Activated CD4-positive, CD25-positive, alpha-beta regulatory T cell (primary cell): Measurements from ENCODE around the gene LY86.

Source experiments
- DNase-seq, 4 experiments: peaks; one replicate each; lab custom pipeline; 2025; lab: John Stamatoyannopoulos, UW

The LY86 gene

GRCh38 chr6:6588064-6588923 is at the start of gene LY86:
Gene LY86, plus strand, starts transcription at chr6:6588720. Its CDS starts 15 bp downstream, at chr6:6588735.
- DNase-seq, result no peak

GRCh38 chr6:6539036-6539435 is 49.5 kb upstream of the LY86 start:
- no peak for DNase-seq

GRCh38 chr6:6542357-6542756 is 46.2 kb upstream of the LY86 start:
- DNase-seq, result no peak

GRCh38 chr6:6543181-6543879 is 45.2 kb upstream of the LY86 start:
- no peak for DNase-seq

GRCh38 chr6:6545616-6546317 is 42.8 kb upstream of the LY86 start:
- no peak for DNase-seq

DNA sequence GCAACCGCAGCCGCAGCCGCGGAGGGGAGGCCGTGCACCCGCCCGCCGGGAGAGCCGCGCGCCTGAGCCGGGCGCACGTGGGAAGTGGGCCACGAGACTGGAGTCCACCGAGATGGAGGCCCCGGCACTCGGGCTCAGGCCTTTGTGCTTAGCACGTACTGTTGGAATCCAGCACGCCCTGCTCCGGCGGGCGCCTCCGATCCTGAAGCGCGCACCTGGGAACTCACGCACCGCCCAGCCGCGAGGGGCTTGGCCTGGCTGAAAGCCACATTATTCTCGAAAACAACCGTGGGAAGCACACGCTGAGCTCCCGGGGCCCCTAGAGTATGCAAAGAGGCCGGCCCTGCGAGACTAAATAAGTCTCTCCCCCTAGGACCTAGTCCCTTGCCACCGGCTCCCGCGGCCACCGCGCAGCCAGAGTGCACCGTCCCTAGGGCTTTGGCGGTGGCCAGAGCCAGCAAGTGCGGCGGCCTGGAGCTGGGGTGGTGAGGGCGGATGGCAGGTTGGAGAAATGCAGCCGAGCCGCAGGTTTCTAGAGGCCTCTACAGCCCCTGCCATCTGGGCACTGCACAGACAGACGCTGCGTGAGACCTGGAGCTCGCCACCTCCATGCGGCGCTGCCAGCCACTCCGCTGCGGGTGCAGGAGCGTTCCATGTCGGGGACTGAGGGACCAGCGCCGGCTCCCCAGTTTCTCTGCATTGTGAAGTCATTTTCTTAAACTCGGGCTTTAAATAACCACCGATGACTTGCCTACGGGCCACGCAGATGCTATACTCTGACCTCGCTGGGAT is 42.0 kb upstream of the LY86 start:
- DNase-seq, result no peak

- peak; percentile 51 to 74 (median 61) for DNase-seq
Measured at GRCh38 chr6:6547110-6547879, 41.2 kb upstream of the LY86 start.

- DNase-seq, result no peak
Measured at GRCh38 chr6:6556161-6556737, 32.3 kb upstream of the LY86 start.

GRCh38 chr6:6556738-6557503 is 31.6 kb upstream of the LY86 start:
- DNase-seq, result peak in 1 of 4 experiments; percentile 8

DNA sequence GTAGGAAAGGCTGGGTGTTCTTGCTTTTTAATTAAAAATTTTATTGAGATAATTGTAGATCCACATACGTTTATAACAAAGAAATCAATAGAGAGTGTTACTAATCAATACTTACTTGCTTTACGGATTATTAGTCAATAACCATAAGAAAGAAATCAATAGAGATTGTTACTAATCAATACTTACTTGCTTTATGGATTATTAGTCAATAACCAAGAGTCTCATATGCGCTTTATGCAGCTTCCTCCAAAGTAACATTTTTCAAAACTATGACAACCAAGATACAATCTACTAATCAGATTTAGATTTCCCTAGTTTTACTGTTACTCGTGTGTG is 31.0 kb upstream of the LY86 start:
- no peak for DNase-seq

GRCh38 chr6:6557886-6558285 is 30.6 kb upstream of the LY86 start:
- no peak for DNase-seq

- DNase-seq, result no peak
Measured at GRCh38 chr6:6559994-6560570, 28.4 kb upstream of the LY86 start.

DNA sequence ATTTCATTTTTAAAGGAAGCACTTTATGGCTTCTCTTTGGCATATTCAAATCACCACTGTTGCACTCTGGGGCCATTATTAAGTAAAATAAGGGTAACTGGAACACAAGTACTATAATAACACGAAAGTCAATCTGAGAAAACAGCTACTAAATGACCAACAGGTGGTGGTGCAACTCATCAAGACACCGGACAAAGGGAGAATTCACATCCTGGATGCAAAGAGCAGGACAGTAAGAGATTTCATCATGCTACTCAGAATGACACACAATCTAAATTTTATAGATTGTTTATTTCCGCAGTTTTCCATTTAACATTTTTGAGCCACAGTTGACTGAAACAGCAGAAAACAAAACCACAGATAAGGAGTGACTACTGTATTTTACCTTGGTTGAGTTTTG is 27.6 kb upstream of the LY86 start:
- DNase-seq, result no peak

GRCh38 chr6:6564154-6564553 is 24.4 kb upstream of the LY86 start:
- DNase-seq, result no peak

- DNase-seq, result no peak
Measured at GRCh38 chr6:6565069-6565468, 23.5 kb upstream of the LY86 start.

DNA sequence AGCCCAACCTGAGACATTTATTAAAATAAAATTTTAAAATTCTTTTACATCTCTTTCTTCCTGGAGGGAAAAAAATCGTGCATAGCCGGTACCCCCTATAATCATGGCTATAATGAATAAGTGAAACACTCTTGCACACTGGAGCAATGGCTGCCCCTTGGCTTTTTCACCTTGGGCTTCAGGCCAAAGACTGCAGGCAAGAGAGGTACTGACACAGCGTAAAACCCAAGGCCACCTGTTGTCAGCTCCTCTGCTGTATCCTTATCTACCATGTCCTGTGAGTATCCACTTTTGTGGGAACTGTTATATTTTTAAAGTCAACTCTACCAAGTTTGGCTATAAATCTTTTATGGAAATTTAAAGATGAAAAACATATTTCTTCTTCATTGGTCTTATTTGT is 23.0 kb upstream of the LY86 start:
- DNase-seq, result no peak

DNA sequence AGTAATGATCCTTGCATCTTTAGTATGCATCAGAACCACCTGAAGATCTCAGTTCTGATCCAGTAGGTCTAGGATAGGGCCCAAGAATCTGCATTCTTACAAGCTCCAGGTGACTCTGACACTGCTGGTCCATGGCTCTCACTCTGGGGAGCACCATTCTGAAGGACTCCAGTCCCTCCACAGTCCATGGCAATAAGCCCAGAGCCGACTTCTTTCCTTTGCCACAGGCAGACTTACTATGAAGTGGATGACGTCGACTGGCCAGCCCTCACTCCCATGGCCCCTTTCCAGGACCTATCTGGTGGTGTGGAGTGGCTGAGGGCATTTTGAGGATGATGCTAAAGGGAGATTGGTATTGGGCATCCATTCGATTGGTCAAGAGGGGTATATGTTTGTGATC is 21.8 kb upstream of the LY86 start:
- no peak for DNase-seq

DNA sequence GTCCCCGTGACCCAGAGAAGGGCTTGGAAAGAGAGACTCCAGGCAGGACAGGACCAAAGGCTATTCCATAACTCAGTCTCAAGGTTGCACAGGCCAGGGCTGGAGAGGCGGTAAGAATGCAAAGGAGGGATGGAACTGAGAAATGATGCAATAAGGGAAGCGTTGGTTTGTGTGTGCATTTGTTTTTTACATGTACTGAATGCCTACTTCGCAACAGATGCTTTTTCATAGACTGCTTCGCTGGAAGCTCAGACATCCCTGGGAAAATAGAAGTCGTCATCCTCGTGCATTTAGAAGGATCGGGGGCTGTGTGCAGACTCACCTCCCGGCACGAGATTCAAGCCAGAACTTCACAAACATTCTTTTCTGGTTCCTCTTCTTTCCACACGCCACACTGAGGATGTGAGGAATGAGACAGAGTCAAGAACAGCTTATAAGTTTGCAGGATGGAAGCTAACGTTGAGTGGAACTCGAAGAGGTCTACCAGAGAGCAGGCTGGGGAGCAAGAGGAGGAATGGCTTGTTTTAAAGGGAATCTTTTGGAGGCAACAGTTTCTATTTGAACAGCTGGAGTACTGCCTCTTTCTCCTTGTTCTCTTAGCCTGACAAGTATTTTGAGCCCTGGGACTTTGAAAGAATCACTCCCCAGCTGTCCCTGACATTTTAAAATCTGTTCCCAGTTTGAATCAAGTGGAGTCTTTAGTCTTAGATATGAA is 19.3 kb upstream of the LY86 start:
- no peak for DNase-seq

DNA sequence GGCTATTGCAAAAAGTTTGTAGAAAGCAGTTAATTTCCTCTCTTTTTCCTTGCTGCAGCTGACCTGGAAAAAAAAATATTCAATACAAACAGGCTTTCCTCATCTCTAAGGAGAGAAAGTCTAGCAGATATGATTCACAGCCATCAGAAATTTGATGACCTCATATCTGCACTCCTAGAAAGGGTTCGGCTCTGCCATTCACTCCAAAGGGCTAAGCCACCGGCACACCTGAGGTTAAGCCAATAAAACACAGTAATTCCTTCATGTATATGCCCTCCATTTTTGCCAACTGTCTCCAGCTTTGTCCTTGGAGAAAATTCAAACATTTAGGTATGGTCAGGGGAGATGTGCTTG is 18.7 kb upstream of the LY86 start:
- no peak for DNase-seq
